Measurements from ENCODE around the gene LTA4H. TPM values are rescaled to one million over a fixed set of nuclear protein-coding genes. Genes with fewer than 3 reads are reported as not detected.

Gene LTA4H
- total and polyA plus RNA-seq, 5 donors from 2014 or later, result 38.1 to 79.1 (median 68.6) TPM

GRCh38 chr12:96064271-96064670 is 28.9 kb upstream of the LTA4H start:
- no peak for DNase-seq
- peaks cover 14% of the 10 kb centered on the region for H3K4me1 ChIP-seq (ENCODE audit: control insufficient read depth, insufficient read depth, low read length, poor library complexity, severe bottlenecking)
- Mint-ChIP-seq H3K27ac (peak overlapping the region in 1 of 3 donors; percentile 55), H3K27me3 (peaks cover 4% of the 10 kb centered on the region), H3K4me3 (no peak overlapping the region), H3K36me3 (no peaks in the 10 kb centered on the region), H3K4me1 (peaks cover 7 to 25% (median 18%) of the 10 kb centered on the region in 4 donors), H3K9me3 (no peaks in the 10 kb centered on the region)
- no peaks in the 10 kb centered on the region for H3K27me3 ChIP-seq (ENCODE audit: control insufficient read depth, insufficient read depth, low read length)
- no peaks in the 10 kb centered on the region for H3K36me3 ChIP-seq (ENCODE audit: control insufficient read depth, insufficient read depth, low read length)
- no peak for ATAC-seq (ENCODE audit: low read depth in 2 of 2)
- H3K9me3 ChIP-seq (ENCODE audit: control insufficient read depth in 2 of 2, low read length in 2 of 2), result no peaks in the 10 kb centered on the region
- H3K4me3 ChIP-seq (ENCODE audit: low read depth, low read length), result no peak overlapping the region
- no peak overlapping the region for H3K27ac ChIP-seq (ENCODE audit: insufficient read depth, low read length, poor library complexity, severe bottlenecking)

GRCh38 chr12:96063046-96063445 is 27.7 kb upstream of the LTA4H start:
- Mint-ChIP-seq H3K9me3 (no peaks in the 10 kb centered on the region), H3K4me1 (peaks cover 7 to 25% (median 18%) of the 10 kb centered on the region in 4 donors), H3K4me3 (no peak overlapping the region), H3K36me3 (no peaks in the 10 kb centered on the region), H3K27me3 (no peaks in the 10 kb centered on the region), H3K27ac (peak overlapping the region in 1 of 3 donors; percentile 49)
- Histone ChIP-seq H3K9me3 (ENCODE audit: control insufficient read depth in 2 of 2, low read length in 2 of 2) (no peaks in the 10 kb centered on the region), H3K27me3 (ENCODE audit: control insufficient read depth, insufficient read depth, low read length) (no peaks in the 10 kb centered on the region), H3K4me1 (ENCODE audit: control insufficient read depth, insufficient read depth, low read length, poor library complexity, severe bottlenecking) (peaks cover 14% of the 10 kb centered on the region), H3K27ac (ENCODE audit: insufficient read depth, low read length, poor library complexity, severe bottlenecking) (no peak overlapping the region), H3K4me3 (ENCODE audit: low read depth, low read length) (no peak overlapping the region), H3K36me3 (ENCODE audit: control insufficient read depth, insufficient read depth, low read length) (no peaks in the 10 kb centered on the region)
- DNase-seq (peak in 2 of 3 donors; percentile 29 to 69), ATAC-seq (ENCODE audit: low read depth in 2 of 2) (no peak)

- peak; percentile 79 to 82 for ATAC-seq (ENCODE audit: low read depth in 2 of 2)
- peak; percentile 62 to 88 (median 77) for DNase-seq
- H3K9me3 Mint-ChIP-seq, result peaks cover 0 to 5% (median 1%) of the 10 kb centered on the region in 7 donors
- no peaks in the 10 kb centered on the region for H3K36me3 Mint-ChIP-seq
- no peaks in the 10 kb centered on the region for H3K27me3 Mint-ChIP-seq
- Histone ChIP-seq H3K27me3 (ENCODE audit: control insufficient read depth, insufficient read depth, low read length) (no peaks in the 10 kb centered on the region), H3K27ac (ENCODE audit: insufficient read depth, low read length, poor library complexity, severe bottlenecking) (no peak overlapping the region), H3K4me1 (ENCODE audit: control insufficient read depth, insufficient read depth, low read length, poor library complexity, severe bottlenecking) (peaks cover 14% of the 10 kb centered on the region), H3K9me3 (ENCODE audit: control insufficient read depth in 2 of 2, low read length in 2 of 2) (no peaks in the 10 kb centered on the region), H3K36me3 (ENCODE audit: control insufficient read depth, insufficient read depth, low read length) (no peaks in the 10 kb centered on the region), H3K4me3 (ENCODE audit: low read depth, low read length) (peak overlapping the region; percentile 19)
- peak overlapping the region in 1 of 3 donors; percentile 11 for H3K27ac Mint-ChIP-seq
- H3K4me3 Mint-ChIP-seq, result no peak overlapping the region
- H3K4me1 Mint-ChIP-seq, result peaks cover 7 to 25% (median 18%) of the 10 kb centered on the region in 4 donors
Measured at GRCh38 chr12:96061864-96062453, 26.6 kb upstream of the LTA4H start.

- no peak for ATAC-seq (ENCODE audit: low read depth in 2 of 2)
- H3K4me3 Mint-ChIP-seq, result no peak overlapping the region
Measured at GRCh38 chr12:96061323-96061722, 25.9 kb upstream of the LTA4H start.

GRCh38 chr12:96060041-96060440 is 24.7 kb upstream of the LTA4H start:
- Histone ChIP-seq H3K4me3 (ENCODE audit: low read depth, low read length) (no peak overlapping the region), H3K9me3 (ENCODE audit: control insufficient read depth in 2 of 2, low read length in 2 of 2) (peaks cover 0 to 2% of the 10 kb centered on the region in 2 experiments), H3K36me3 (ENCODE audit: control insufficient read depth, insufficient read depth, low read length) (no peaks in the 10 kb centered on the region), H3K27ac (ENCODE audit: insufficient read depth, low read length, poor library complexity, severe bottlenecking) (no peak overlapping the region), H3K4me1 (ENCODE audit: control insufficient read depth, insufficient read depth, low read length, poor library complexity, severe bottlenecking) (peaks cover 14% of the 10 kb centered on the region), H3K27me3 (ENCODE audit: control insufficient read depth, insufficient read depth, low read length) (no peaks in the 10 kb centered on the region)
- no peaks in the 10 kb centered on the region for H3K27me3 Mint-ChIP-seq
- no peak for DNase-seq
- H3K9me3 Mint-ChIP-seq, result peaks cover 0 to 5% (median 1%) of the 10 kb centered on the region in 7 donors
- no peaks in the 10 kb centered on the region for H3K36me3 Mint-ChIP-seq
- no peak overlapping the region for H3K27ac Mint-ChIP-seq
- ATAC-seq (ENCODE audit: low read depth in 2 of 2), result no peak
- peaks cover 7 to 25% (median 18%) of the 10 kb centered on the region in 4 donors for H3K4me1 Mint-ChIP-seq
- no peak overlapping the region for H3K4me3 Mint-ChIP-seq

More at GRCh38 chr12:96061323-96061722, 25.9 kb upstream of the LTA4H start:
- H3K27ac Mint-ChIP-seq, result no peak overlapping the region
- Histone ChIP-seq H3K9me3 (ENCODE audit: control insufficient read depth in 2 of 2, low read length in 2 of 2) (peaks cover 0 to 2% of the 10 kb centered on the region in 2 experiments), H3K4me3 (ENCODE audit: low read depth, low read length) (no peak overlapping the region), H3K27ac (ENCODE audit: insufficient read depth, low read length, poor library complexity, severe bottlenecking) (no peak overlapping the region), H3K4me1 (ENCODE audit: control insufficient read depth, insufficient read depth, low read length, poor library complexity, severe bottlenecking) (peaks cover 14% of the 10 kb centered on the region), H3K27me3 (ENCODE audit: control insufficient read depth, insufficient read depth, low read length) (no peaks in the 10 kb centered on the region), H3K36me3 (ENCODE audit: control insufficient read depth, insufficient read depth, low read length) (no peaks in the 10 kb centered on the region)
- H3K9me3 Mint-ChIP-seq, result peaks cover 0 to 5% (median 1%) of the 10 kb centered on the region in 7 donors
- DNase-seq, result no peak
- no peaks in the 10 kb centered on the region for H3K36me3 Mint-ChIP-seq
- peaks cover 7 to 25% (median 18%) of the 10 kb centered on the region in 4 donors for H3K4me1 Mint-ChIP-seq
- H3K27me3 Mint-ChIP-seq, result no peaks in the 10 kb centered on the region

GRCh38 chr12:96057986-96058553 is 22.7 kb upstream of the LTA4H start:
- H3K4me3 Mint-ChIP-seq, result no peak overlapping the region
- H3K27me3 Mint-ChIP-seq, result no peaks in the 10 kb centered on the region
- Histone ChIP-seq H3K4me3 (ENCODE audit: low read depth, low read length) (no peak overlapping the region), H3K27me3 (ENCODE audit: control insufficient read depth, insufficient read depth, low read length) (no peaks in the 10 kb centered on the region), H3K9me3 (ENCODE audit: control insufficient read depth in 2 of 2, low read length in 2 of 2) (peaks cover 0 to 2% of the 10 kb centered on the region in 2 experiments), H3K4me1 (ENCODE audit: control insufficient read depth, insufficient read depth, low read length, poor library complexity, severe bottlenecking) (peaks cover 5% of the 10 kb centered on the region), H3K36me3 (ENCODE audit: control insufficient read depth, insufficient read depth, low read length) (no peaks in the 10 kb centered on the region), H3K27ac (ENCODE audit: insufficient read depth, low read length, poor library complexity, severe bottlenecking) (no peak overlapping the region)
- DNase-seq, result no peak
- peaks cover 3 to 12% (median 8%) of the 10 kb centered on the region in 4 donors for H3K4me1 Mint-ChIP-seq
- H3K36me3 Mint-ChIP-seq, result no peaks in the 10 kb centered on the region
- peaks cover 0 to 5% (median 1%) of the 10 kb centered on the region in 7 donors for H3K9me3 Mint-ChIP-seq
- ATAC-seq (ENCODE audit: low read depth in 2 of 2), result no peak
- no peak overlapping the region for H3K27ac Mint-ChIP-seq

- ATAC-seq (ENCODE audit: low read depth in 2 of 2), result no peak
- Mint-ChIP-seq H3K9me3 (peaks cover 0 to 5% (median 1%) of the 10 kb centered on the region in 7 donors), H3K4me1 (peaks cover 0 to 3% (median 2%) of the 10 kb centered on the region in 4 donors), H3K27ac (no peak overlapping the region), H3K4me3 (no peak overlapping the region), H3K36me3 (no peaks in the 10 kb centered on the region), H3K27me3 (no peaks in the 10 kb centered on the region)
- Histone ChIP-seq H3K36me3 (ENCODE audit: control insufficient read depth, insufficient read depth, low read length) (no peaks in the 10 kb centered on the region), H3K27ac (ENCODE audit: insufficient read depth, low read length, poor library complexity, severe bottlenecking) (no peak overlapping the region), H3K9me3 (ENCODE audit: control insufficient read depth in 2 of 2, low read length in 2 of 2) (peaks cover 0 to 2% of the 10 kb centered on the region in 2 experiments), H3K4me3 (ENCODE audit: low read depth, low read length) (no peak overlapping the region), H3K4me1 (ENCODE audit: control insufficient read depth, insufficient read depth, low read length, poor library complexity, severe bottlenecking) (peaks cover under 1% of the 10 kb centered on the region), H3K27me3 (ENCODE audit: control insufficient read depth, insufficient read depth, low read length) (no peaks in the 10 kb centered on the region)
- no peak for DNase-seq
Measured at GRCh38 chr12:96056646-96057455, 21.5 kb upstream of the LTA4H start.
